SK-N-SH (cell line): Measurements from ENCODE around the gene HAVCR1. TPM values are rescaled to one million over a fixed set of nuclear protein-coding genes. Genes with fewer than 3 reads are reported as not detected.
A peak's percentile ranks its signal among the peaks of the same experiment; 100 is the strongest.

ENCODE experiments used
- CTCF ChIA-PET: fragments of 300-600, 350-600 bp; formaldehyde crosslinking; extraction: SDS; loops from one replicate; lab custom pipeline; 2021; lab: Yijun Ruan, JAX
- POLR2A ChIA-PET: fragments of 350-600 bp; sonication (Branson Sonifier 250); formaldehyde crosslinking; extraction: SDS; loops from one replicate; lab custom pipeline; 2020; ENCODE audit warnings: antibody characterized with exemption, inconsistent platforms; lab: Yijun Ruan, JAX
- DNase-seq: peaks from one replicate; pipeline ENCODE4 v3.0.0; 2012
- H2AFZ ChIP-seq: fragments of 200-600 bp; sonication (generic); 2 replicates; pipeline ENCODE4 v1.8.1; 2016; ENCODE audit warnings: antibody characterized with exemption, mild to moderate bottlenecking, low read depth
- H3F3A ChIP-seq: fragments of 200-600 bp; sonication (generic); replicated peaks from 2 replicates; pipeline ENCODE3; 2016; ENCODE audit warnings: antibody characterized with exemption, mild to moderate bottlenecking; ENCODE audit not compliant: insufficient read depth
- H3K27ac ChIP-seq, 2 experiments: fragments of 200-500 bp in 1 of 2; fragments of 200-600 bp in 1 of 2; sonication (Bioruptor generic) in 1 of 2; sonication (generic), shearing (Covaris generic) in 1 of 2; 2 replicates each; pipeline versions ENCODE4 v1.5.1 to v1.6.1; 2014 to 2016; ENCODE audit warnings: low read depth in 2 of 2, inconsistent platforms in 1 of 2, low read length in 1 of 2, mild to moderate bottlenecking in 1 of 2, mixed read lengths in 1 of 2
- H3K27me3 ChIP-seq: fragments of 200-600 bp; sonication (generic), shearing (Covaris generic); 2 replicates; pipeline ENCODE4 v1.6.1; 2016; ENCODE audit warnings: mixed run types; ENCODE audit not compliant: insufficient read depth
- H3K36me3 ChIP-seq, 2 experiments: fragments of 200-500 bp in 1 of 2; fragments of 200-600 bp in 1 of 2; sonication (Bioruptor generic) in 1 of 2; sonication (generic) in 1 of 2; replicated peaks in 1 of 2; 2 replicates each; pipeline versions ENCODE3 to v1.5.1; 2014 to 2016; ENCODE audit warnings: low read length in 1 of 2, mild to moderate bottlenecking in 1 of 2; ENCODE audit not compliant: insufficient read depth in 2 of 2, control insufficient read depth in 1 of 2
- H3K4me1 ChIP-seq, 2 experiments: fragments of 200-500 bp in 1 of 2; fragments of 200-600 bp in 1 of 2; sonication (Bioruptor generic) in 1 of 2; sonication (generic), shearing (Covaris generic) in 1 of 2; 2 replicates each; pipeline versions ENCODE4 v1.5.1 to v1.6.1; 2014 to 2016; ENCODE audit warnings: low read depth in 1 of 2, low read length in 1 of 2, mixed run types in 1 of 2; ENCODE audit not compliant: insufficient read depth in 2 of 2, control insufficient read depth in 1 of 2
- H3K4me2 ChIP-seq: fragments of 200-600 bp; sonication (generic), shearing (Covaris generic); 2 replicates; pipeline ENCODE4 v1.6.1; 2017; ENCODE audit warnings: mixed run types
- H3K4me3 ChIP-seq, 2 experiments: fragments of 200-500 bp in 1 of 2; fragments of 200-600 bp in 1 of 2; sonication (Bioruptor generic) in 1 of 2; sonication (generic), shearing (Covaris generic) in 1 of 2; 2 replicates each; pipeline versions ENCODE4 v1.5.1 to v1.8.1; 2014 to 2016; ENCODE audit warnings: low read depth in 2 of 2, inconsistent platforms in 1 of 2, low read length in 1 of 2, mild to moderate bottlenecking in 1 of 2, mixed read lengths in 1 of 2, moderate library complexity in 1 of 2
- H3K79me2 ChIP-seq: fragments of 200-600 bp; sonication (generic); 2 replicates; pipeline ENCODE4 v1.8.1; 2017; ENCODE audit warnings: mild to moderate bottlenecking; ENCODE audit not compliant: insufficient read depth
- H3K9ac ChIP-seq: fragments of 200-600 bp; sonication (generic); 2 replicates; pipeline ENCODE4 v1.6.1; 2017; ENCODE audit warnings: mixed run types
- H3K9me2 ChIP-seq: fragments of 200-600 bp; sonication (generic); 2 replicates; pipeline ENCODE4 v1.6.1; 2017; ENCODE audit warnings: mixed run types
- H3K9me3 ChIP-seq: fragments of 200-600 bp; sonication (generic); 2 replicates; pipeline ENCODE4 v1.6.1; 2017; ENCODE audit warnings: mixed run types, mild to moderate bottlenecking, moderate library complexity
- H4K20me1 ChIP-seq: fragments of 200-600 bp; sonication (generic); 2 replicates; pipeline ENCODE4 v1.6.1; 2017; ENCODE audit warnings: mild to moderate bottlenecking, mixed run types; ENCODE audit not compliant: insufficient read depth
- ELF1 ChIP-seq: IDR thresholded peaks from 2 replicates; pipeline ENCODE4 v1.4.0; 2012
- EP300 ChIP-seq, 2 experiments: IDR thresholded peaks; 2 replicates each; pipeline versions ENCODE4 v1.4.0 to v1.6.1; 2012; ENCODE audit warnings: borderline replicate concordance in 1 of 2, low read depth in 1 of 2, low read length in 1 of 2
- EZH2phosphoT487 ChIP-seq: fragments of 200-600 bp; sonication (generic); IDR thresholded peaks from 2 replicates; pipeline ENCODE4 v1.6.1; 2017; ENCODE audit warnings: low read depth, mixed run types, mild to moderate bottlenecking, antibody characterized with exemption, moderate library complexity, borderline replicate concordance
- FOXJ3 ChIP-seq: sonication (generic); formaldehyde crosslinking; IDR thresholded peaks from 2 replicates; pipeline ENCODE4 v1.5.1; 2020; ENCODE audit warnings: mild to moderate bottlenecking, missing genetic modification reagents
- GABPA ChIP-seq: IDR thresholded peaks from 2 replicates; pipeline ENCODE4 v1.4.0; 2012; ENCODE audit warnings: low read depth, mild to moderate bottlenecking
- GATA2 ChIP-seq: sonication (generic); formaldehyde crosslinking; IDR thresholded peaks from 2 replicates; pipeline ENCODE4 v1.5.0; 2020; ENCODE audit warnings: mild to moderate bottlenecking, missing genetic modification reagents
- JUND ChIP-seq: IDR thresholded peaks from 2 replicates; pipeline ENCODE4 v1.4.0; 2012
- MEF2A ChIP-seq: IDR thresholded peaks from 2 replicates; pipeline ENCODE4 v1.4.0; 2012; ENCODE audit warnings: low read depth, borderline replicate concordance
- NFIC ChIP-seq: IDR thresholded peaks from 2 replicates; pipeline ENCODE4 v1.4.0; 2012; ENCODE audit warnings: borderline replicate concordance
- NRF1 ChIP-seq: IDR thresholded peaks from 2 replicates; pipeline ENCODE4 v1.6.1; 2012; ENCODE audit warnings: low read depth, mild to moderate bottlenecking, low read length
- RCOR1 ChIP-seq: fragments of 150-350 bp; IDR thresholded peaks from 2 replicates; pipeline ENCODE4 v1.6.1; 2017; ENCODE audit warnings: antibody characterized with exemption, low read length
- SMC3 ChIP-seq: IDR thresholded peaks from 2 replicates; pipeline ENCODE4 v1.6.1; 2012; ENCODE audit warnings: low read depth, low read length, improper control_type of control experiment
- WGBS: methylation state at CpG from one replicate; pipeline ENCODE4 v1.1.6; 2017; ENCODE audit warnings: low lambda C conversion rate; 5-methylcytosine and 5-hydroxymethylcytosine counted together
- polyA plus RNA-seq, 3 experiments: library from polyadenylated mRNA; depleted of rRNA; stranded (reverse); fragments of >200 nt; gene quantifications; 2 replicates each; pipeline ENCODE4 v1.2.3, GENCODE V29; 2012
- TF ChIP-seq, protein P1 (sequence below): IDR thresholded peaks from 2 replicates; pipeline ENCODE4 v1.4.0; 2012; ENCODE audit warnings: low read depth, borderline replicate concordance
- TF ChIP-seq, protein P2 (sequence below): IDR thresholded peaks from 2 replicates; pipeline ENCODE4 v1.6.1; 2012; ENCODE audit warnings: mild to moderate bottlenecking, low read depth, low read length, moderate library complexity
- TF ChIP-seq, protein P3 (sequence below): IDR thresholded peaks from 2 replicates; pipeline ENCODE4; 2012
- TF ChIP-seq, protein P4 (sequence below): fragments of 150-350 bp; IDR thresholded peaks from 2 replicates; pipeline ENCODE4 v1.6.1; 2017; ENCODE audit warnings: antibody characterized with exemption, low read length, low read depth, borderline replicate concordance

Gene HAVCR1
- polyA plus RNA-seq, 1 of the 3 experiments (the other 2 are of a cell fraction) = not detected

DNA sequence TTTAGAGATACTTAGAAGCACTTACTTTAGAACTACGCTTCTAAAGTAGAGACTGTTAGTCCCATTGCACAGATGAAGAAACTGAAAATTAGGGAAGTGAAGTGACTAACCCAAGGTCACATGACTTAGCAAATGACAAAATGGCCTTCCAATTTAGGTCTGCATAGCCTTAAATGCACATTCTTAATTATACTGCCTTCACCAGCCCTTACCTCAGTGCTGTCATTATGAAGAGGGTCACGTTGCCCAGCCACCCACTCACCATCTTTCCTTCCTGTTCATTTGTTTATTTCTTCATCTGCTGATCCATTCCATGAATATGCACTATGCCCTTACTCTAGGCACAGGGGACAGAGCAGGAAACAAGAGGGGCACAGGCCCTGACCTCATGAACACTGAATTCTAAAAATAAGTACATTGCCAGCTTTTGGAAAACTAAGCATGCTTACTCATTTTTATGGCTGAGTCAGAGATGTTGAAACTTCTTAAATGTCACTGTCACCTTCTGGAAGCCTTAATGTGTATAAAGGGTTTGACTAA lies 41.3 kb upstream of the HAVCR1 start:
- DNase-seq = no peak
- Histone ChIP-seq H3K79me2 (no peaks in the 10 kb centered on the region), H3K4me2 (no peak overlapping the region), H3K27me3 (no peaks in the 10 kb centered on the region), H3K9ac (no peak overlapping the region), H3K4me3 (no peak overlapping the region), H3F3A (no peaks in the 10 kb centered on the region), H3K27ac (no peak overlapping the region), H3K9me3 (no peaks in the 10 kb centered on the region), H4K20me1 (no peaks in the 10 kb centered on the region), H2AFZ (peak overlapping the region; percentile 65; the same call in 1 of the 2 replicates), H3K9me2 (no peaks in the 10 kb centered on the region), H3K4me1 (no peaks in the 10 kb centered on the region), H3K36me3 (no peaks in the 10 kb centered on the region)
- TF ChIP-seq GATA2 (CRISPR knock-in tag) (no peak), NFIC (no peak), MEF2A (no peak), RCOR1 (no peak), EZH2phosphoT487 (no peak), FOXJ3 (CRISPR knock-in tag) (no peak), JUND (no peak), GABPA (no peak), SMC3 (no peak), NRF1 (no peak), EP300 (IDR thresholded peaks at IDR 0.05; ENCODE audit: borderline replicate concordance in 1 of 2, low read depth in 1 of 2, low read length in 1 of 2) (no peak), ELF1 (no peak)
- TF ChIP-seq, protein P1, sequence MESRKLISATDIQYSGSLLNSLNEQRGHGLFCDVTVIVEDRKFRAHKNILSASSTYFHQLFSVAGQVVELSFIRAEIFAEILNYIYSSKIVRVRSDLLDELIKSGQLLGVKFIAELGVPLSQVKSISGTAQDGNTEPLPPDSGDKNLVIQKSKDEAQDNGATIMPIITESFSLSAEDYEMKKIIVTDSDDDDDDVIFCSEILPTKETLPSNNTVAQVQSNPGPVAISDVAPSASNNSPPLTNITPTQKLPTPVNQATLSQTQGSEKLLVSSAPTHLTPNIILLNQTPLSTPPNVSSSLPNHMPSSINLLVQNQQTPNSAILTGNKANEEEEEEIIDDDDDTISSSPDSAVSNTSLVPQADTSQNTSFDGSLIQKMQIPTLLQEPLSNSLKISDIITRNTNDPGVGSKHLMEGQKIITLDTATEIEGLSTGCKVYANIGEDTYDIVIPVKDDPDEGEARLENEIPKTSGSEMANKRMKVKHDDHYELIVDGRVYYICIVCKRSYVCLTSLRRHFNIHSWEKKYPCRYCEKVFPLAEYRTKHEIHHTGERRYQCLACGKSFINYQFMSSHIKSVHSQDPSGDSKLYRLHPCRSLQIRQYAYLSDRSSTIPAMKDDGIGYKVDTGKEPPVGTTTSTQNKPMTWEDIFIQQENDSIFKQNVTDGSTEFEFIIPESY = no peak
- TF ChIP-seq, protein P2, sequence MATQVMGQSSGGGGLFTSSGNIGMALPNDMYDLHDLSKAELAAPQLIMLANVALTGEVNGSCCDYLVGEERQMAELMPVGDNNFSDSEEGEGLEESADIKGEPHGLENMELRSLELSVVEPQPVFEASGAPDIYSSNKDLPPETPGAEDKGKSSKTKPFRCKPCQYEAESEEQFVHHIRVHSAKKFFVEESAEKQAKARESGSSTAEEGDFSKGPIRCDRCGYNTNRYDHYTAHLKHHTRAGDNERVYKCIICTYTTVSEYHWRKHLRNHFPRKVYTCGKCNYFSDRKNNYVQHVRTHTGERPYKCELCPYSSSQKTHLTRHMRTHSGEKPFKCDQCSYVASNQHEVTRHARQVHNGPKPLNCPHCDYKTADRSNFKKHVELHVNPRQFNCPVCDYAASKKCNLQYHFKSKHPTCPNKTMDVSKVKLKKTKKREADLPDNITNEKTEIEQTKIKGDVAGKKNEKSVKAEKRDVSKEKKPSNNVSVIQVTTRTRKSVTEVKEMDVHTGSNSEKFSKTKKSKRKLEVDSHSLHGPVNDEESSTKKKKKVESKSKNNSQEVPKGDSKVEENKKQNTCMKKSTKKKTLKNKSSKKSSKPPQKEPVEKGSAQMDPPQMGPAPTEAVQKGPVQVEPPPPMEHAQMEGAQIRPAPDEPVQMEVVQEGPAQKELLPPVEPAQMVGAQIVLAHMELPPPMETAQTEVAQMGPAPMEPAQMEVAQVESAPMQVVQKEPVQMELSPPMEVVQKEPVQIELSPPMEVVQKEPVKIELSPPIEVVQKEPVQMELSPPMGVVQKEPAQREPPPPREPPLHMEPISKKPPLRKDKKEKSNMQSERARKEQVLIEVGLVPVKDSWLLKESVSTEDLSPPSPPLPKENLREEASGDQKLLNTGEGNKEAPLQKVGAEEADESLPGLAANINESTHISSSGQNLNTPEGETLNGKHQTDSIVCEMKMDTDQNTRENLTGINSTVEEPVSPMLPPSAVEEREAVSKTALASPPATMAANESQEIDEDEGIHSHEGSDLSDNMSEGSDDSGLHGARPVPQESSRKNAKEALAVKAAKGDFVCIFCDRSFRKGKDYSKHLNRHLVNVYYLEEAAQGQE = no peak
- TF ChIP-seq, protein P3, sequence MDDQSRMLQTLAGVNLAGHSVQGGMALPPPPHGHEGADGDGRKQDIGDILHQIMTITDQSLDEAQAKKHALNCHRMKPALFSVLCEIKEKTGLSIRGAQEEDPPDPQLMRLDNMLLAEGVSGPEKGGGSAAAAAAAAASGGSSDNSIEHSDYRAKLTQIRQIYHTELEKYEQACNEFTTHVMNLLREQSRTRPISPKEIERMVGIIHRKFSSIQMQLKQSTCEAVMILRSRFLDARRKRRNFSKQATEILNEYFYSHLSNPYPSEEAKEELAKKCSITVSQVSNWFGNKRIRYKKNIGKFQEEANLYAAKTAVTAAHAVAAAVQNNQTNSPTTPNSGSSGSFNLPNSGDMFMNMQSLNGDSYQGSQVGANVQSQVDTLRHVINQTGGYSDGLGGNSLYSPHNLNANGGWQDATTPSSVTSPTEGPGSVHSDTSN = no peak
- TF ChIP-seq, protein P4, sequence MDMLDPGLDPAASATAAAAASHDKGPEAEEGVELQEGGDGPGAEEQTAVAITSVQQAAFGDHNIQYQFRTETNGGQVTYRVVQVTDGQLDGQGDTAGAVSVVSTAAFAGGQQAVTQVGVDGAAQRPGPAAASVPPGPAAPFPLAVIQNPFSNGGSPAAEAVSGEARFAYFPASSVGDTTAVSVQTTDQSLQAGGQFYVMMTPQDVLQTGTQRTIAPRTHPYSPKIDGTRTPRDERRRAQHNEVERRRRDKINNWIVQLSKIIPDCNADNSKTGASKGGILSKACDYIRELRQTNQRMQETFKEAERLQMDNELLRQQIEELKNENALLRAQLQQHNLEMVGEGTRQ = no peak
- ChIA-PET POLR2A (no interaction called here), CTCF (no interaction called here)
- 48% methylated on average over 2 of the region's 2 CpGs for WGBS
